Erythroblast (primary cell): ENCODE results near the gene FAM117A.

Experiments used
- GATA1 ChIP-seq: IDR thresholded peaks from 2 replicates; pipeline ENCODE4 v1.6.1; 2011; ENCODE audit warnings: low read depth, mild to moderate bottlenecking, control low read depth, low read length, moderate library complexity
- POLR2A ChIP-seq: IDR thresholded peaks from 2 replicates; pipeline ENCODE4 v1.6.1; 2011; ENCODE audit warnings: mild to moderate bottlenecking, low read length

- TF ChIP-seq POLR2A, result no peak
- no peak for TF ChIP-seq GATA1
Observed at GRCh38 chr17:49748791-49749190, 15.1 kb downstream of the FAM117A start.
